IMR-90 (cell line): ENCODE results near the gene CAPN9.

ENCODE experiments used
- CEBPB ChIP-seq: IDR thresholded peaks from 2 replicates; pipeline ENCODE4 v1.6.1; 2012; ENCODE audit warnings: low read depth, low read length, improper control_type of control experiment
- CTCF ChIP-seq: conservative IDR thresholded peaks from 2 replicates; pipeline ENCODE4 v1.5.1; 2012; ENCODE audit warnings: mild to moderate bottlenecking, low read depth, low read length, improper control_type of control experiment
- MAFK ChIP-seq: IDR thresholded peaks from 2 replicates; pipeline ENCODE4 v1.6.1; 2012; ENCODE audit warnings: low read depth, low read length, improper control_type of control experiment
- MXI1 ChIP-seq: IDR thresholded peaks from 2 replicates; pipeline ENCODE4 v1.6.1; 2012; ENCODE audit warnings: low read depth, mild to moderate bottlenecking, low read length, moderate library complexity, borderline replicate concordance
- POLR2A ChIP-seq: IDR thresholded peaks from 2 replicates; pipeline ENCODE4 v1.6.1; 2012; ENCODE audit warnings: mild to moderate bottlenecking, low read depth, low read length
- RAD21 ChIP-seq: IDR thresholded peaks from 2 replicates; pipeline ENCODE4 v1.6.1; 2012; ENCODE audit warnings: low read length, improper control_type of control experiment
- RCOR1 ChIP-seq: IDR thresholded peaks from 2 replicates; pipeline ENCODE4 v1.6.1; 2012; ENCODE audit warnings: mild to moderate bottlenecking, low read length, improper control_type of control experiment; ENCODE audit not compliant: insufficient replicate concordance
- RFX5 ChIP-seq: IDR thresholded peaks from 2 replicates; pipeline ENCODE4 v1.8.0; 2012; ENCODE audit warnings: low read depth, mild to moderate bottlenecking, low read length, moderate library complexity
- USF2 ChIP-seq: fragments of 150-350 bp; IDR thresholded peaks from 2 replicates; pipeline ENCODE4 v1.6.1; 2017; ENCODE audit warnings: mild to moderate bottlenecking, antibody characterized with exemption, low read length, low read depth

- TF ChIP-seq POLR2A (no peak), CTCF (no peak), USF2 (no peak), RAD21 (no peak), MXI1 (no peak), RFX5 (no peak), CEBPB (no peak), MAFK (no peak), RCOR1 (no peak)
These were observed 19.1 kb downstream of the CAPN9 start for GRCh38 chr1:230766318-230766717.
